HL-60/S4 treated with retinoic acid at 250 ng/mL for 4 days and 3 days (cell line): ENCODE results near the gene AMH.

Source experiments
- in situ Hi-C: fragments of 300-500 bp; cut with MboI; formaldehyde crosslinking; loops from 2 replicates; pipeline ENCODE4 v1.7.0; 2022; ENCODE audit warnings: low sequenced_read_pairs

AMH gene

DNA sequence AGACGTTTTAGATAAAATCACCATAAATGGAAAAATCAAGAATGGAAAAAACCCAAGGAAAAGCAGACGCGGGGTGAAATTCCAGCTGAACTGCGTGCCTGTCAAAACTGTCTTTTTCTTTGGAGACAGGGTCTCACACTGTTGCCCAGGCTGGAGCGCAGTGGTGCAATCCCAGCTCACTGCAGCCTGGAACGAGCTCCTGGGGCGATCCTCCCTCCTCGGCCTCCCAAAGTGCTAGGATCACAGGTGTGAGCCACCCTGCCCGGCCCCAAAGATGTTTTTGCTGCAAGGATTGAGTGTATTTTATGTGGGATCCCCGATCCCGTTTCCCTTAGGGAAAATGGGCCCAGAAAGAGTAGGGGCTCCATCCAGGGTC, 33.7 kb downstream of the AMH start:
- in situ Hi-C loops = no loop called here

DNA sequence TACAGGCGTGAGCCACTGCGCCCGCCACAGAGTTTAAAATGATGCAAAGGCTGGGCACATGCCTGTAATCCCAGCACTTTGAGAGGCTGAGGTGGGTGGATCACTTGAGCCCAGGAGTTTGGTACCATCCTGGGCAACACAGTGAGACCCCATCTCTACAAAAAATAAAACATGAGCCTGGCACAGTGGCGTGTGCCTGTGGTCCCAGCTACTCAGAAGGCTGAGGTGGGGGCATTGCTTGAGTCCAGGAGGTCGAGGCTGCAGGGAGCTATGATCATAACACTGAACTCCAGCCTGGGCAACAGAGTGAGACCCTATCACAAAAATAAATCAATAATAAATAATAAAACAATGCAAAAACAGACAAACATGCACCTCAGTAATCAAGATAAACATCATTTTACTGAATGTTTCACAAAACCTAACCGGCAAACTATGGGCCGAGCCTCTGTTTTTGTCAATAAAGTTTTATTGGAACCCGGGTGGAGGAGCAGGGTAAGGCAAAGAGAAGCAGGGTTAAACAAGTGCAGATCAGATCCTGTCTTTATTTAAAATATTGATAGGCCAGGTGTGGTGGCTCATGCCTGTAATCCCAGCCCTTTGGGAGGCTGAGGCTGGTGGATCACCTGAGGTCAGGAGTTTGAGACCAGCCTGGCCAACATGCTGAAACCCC, 34.8 kb downstream of the AMH start:
- in situ Hi-C loops = no loop called here

DNA sequence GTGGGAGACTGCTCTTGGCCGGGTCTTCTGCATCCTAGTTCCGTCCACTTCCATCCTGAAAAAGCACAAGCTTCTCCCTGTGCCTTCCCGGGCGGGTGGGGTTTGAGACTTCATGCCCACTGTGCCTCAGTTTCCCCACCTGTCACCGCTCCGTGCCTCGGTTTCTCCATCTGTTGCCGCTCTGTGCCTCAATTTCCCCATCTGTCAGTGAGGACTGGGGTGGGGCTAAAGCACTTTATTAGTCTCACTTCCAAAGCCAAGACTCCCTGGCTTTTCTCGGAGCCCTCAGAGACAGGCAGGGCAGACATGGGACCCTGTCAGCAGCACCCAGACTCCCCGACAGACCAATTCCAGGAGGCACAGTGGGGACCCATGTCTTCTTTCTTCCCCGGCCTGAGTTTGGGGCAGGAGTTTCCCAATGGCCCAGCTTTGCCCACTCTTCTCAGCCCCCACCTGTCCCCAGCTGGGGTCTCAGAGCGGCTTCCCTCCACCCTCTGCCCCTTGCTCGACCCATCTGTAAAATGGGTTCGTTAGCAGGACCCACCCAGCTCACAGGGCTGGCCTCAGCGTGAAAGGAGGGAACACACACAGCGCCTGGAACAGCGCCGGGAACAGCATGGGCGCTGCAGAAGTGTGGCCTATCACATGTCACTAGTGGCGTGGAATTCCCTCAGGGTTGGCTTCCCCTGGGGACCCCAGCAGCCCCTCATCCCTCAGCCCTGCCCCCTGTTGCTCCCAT, 37.4 kb downstream of the AMH start:
- in situ Hi-C loops = no loop called here

DNA sequence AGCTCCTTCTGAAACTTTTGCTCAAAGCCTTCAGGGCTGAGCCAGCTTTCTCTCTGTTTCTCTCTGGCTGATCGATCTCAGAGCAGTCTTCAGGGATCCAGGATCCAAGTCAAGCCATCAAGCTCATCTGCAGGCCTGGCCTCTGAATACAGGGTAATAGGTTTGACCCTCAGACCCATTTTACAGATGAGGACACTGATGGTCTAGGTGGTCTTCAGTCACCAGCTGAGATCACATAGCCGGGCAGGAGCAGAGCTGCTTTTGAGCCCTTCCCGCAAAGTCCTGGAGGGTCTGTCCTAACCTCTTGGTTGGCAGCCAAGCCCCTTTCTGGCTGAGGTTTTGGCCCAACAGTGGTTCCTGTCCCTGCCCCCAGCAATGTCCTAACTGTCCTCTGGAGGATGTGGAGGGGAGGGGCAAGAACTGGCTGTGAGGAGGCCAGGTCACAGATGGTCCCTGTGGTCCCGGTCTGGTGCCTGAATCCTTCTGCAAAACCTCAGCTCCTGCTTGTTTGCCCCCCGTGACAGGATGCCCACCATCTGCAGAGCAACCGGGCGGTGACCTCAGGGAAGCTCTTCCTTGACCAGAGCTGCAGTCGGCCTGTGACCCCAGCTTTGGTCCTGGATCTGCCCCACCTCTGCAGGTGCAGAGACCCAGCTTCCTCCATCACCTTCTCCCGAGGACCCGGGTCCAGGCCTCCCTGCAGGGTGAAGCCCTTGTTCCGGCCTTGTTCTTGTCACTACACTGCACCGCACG, 38.6 kb downstream of the AMH start:
- in situ Hi-C loops = no loop called here

DNA sequence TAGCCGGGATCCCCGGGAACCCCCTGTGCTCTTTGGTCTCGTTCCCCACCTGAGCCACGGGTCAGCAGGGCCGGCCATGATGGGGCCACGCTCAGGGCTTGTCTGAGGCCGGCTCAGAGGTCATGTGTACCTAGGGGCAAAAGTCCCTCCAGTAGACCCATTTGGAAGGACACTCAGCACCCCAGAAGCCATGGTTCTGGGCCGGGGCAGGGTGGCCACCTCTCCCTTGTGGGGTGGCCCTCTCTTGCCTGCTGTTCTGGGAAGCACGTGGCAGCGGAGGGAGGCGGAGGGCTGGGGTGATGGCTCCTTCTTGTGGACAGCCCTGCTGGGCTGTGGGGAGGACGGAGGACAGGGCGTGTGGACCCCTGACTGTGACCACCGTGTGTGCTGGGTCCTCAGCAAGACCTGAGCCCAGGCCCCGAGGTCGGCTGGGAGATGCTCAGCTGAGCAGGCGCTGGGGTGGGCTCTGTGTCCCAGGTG, 39.3 kb downstream of the AMH start:
- in situ Hi-C loops = no loop called here

DNA sequence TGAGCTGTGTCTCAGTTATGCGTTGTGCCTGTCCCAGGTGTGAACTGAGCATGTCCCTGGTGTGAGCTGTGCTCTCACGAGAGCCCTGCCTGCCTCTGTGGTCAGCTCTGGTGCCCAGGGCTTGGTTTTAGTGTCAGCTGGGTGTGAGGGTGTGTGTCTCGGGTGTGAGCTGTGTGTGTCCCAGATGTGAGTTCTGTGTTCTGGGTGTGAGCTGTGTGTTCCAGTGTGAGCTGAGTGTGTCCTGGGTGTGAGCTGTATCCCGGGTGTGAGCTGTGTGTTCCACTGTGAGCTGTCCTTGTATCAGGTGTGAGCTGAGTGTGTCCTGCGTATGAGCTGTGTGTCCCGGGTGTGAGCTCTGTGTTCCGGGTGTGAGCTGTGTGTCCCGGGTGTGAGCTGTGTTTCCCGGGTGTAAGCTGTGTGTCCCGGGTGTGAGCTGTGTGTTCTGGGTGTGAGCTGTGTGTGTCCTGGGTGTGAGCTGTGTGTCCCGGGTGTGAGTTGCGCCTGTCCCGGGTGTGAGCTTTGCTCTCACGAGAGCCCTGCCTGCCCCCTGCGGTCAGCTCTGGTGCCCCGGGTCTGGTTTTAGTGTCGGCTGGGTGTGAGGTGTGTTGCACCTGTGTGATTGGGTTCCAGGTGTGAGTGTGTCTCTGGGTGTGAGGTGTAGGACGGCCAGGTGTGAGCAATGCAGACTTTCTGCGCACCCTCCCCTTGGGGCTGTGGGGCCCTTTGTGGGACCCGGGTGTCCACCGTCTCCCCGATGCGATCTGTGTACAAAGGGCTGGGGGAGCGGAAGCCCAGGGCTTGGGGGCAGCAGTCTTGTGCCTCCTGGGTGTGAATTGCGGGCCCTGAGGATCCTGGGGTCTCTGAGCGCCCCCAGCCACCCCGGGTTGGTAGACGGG, 39.9 kb downstream of the AMH start:
- in situ Hi-C loops = no loop called here

DNA sequence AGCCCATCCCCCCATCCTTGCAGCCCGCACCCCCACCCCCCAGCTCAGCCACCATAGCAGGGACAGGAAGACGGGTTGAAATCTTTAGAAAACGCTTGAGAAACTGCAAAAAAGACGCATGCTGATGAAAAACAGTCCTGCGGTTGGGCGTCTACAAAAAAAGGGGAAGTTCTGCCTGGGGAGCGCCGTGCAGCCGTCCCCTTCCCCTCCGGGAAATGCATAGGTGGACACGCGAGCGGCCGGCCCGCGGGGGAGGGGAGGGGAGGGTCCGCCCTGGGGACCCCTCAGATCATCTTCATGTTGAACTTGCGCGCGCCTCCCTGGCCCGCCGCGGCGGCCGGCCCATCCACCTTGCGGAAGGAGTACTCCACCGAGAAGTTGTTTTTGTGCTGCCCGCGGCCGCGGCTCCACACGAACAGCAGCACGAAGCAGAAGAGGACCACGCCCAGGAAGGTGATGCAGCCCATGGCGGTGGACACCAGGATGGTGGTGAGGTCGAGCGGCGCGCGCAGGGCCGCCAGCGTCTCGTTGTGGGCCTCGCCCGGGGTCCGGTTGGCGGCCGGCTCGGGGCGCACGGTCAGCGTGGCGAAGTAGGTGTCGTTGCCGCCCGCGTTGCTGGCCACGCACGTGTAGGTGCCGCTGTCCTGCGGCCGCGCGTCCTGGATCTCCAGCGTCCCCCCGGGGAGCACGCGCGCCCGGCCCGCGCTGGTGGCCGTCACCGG, 40.8 kb downstream of the AMH start:
- in situ Hi-C loops = no loop called here

DNA sequence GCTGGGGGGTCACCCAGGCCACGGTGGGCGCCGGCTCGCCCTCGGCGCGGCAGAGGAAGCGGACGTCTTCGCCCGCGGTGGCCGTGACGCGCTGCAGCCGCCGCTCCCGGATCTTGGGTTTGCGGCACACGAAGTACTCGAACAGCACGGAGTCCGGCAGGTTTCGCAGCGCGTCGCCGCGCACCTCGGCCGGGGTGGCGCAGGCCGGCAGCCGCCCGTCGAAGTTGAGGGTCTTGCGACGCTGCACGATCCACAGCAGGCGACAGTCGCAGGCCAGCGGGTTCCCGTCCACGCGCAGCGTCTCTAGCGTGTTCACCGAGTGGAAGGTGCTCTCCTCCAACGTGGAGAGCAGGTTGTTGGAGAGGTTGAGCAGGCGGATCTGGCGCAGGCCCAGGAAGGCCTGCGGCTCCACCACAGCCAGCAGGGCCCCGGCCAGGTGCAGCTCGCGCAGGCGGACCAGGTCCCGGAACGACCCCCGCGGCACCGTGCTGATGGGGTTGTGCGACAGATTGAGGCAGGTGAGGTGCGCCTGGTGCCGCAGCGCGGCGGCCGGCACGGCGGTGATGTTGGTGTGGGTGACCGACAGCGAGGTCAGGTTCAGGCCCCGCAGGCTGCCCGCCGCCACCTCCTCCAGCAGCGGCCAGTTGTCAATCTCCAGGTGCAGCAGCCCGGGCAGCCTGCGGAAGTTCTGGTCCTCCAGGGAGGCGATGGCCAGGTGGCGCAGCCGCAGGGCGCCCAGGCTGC, 41.5 kb downstream of the AMH start:
- in situ Hi-C loops = no loop called here

DNA sequence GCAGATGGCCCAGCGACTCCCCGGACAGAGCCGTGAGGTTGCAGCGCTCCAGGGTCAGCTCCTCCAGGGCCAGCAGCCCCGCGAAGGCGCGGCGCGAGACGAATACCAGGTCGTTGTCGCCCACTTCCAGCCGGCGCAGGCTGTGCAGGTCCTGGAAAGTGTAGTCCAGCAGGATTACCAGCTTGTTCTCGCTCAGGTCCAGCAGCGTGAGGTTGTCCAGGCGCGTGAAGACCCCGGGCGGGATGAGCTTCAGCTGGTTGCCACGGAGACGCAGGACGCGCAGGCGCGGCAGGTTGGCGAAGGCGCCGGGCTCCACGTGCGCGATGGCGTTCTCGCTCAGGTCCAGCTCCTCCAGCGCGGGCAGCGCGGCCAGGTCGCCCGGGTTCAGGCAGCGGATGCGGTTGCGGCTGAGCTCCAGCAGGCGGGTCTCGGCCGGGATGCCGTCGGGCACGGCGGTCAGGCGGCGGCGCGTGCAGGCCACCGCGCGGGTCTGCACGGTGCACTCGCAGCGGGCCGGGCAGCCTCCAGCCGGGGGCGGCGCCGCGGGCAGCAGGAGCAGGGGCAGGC, 42.1 kb downstream of the AMH start:
- in situ Hi-C loops = no loop called here

DNA sequence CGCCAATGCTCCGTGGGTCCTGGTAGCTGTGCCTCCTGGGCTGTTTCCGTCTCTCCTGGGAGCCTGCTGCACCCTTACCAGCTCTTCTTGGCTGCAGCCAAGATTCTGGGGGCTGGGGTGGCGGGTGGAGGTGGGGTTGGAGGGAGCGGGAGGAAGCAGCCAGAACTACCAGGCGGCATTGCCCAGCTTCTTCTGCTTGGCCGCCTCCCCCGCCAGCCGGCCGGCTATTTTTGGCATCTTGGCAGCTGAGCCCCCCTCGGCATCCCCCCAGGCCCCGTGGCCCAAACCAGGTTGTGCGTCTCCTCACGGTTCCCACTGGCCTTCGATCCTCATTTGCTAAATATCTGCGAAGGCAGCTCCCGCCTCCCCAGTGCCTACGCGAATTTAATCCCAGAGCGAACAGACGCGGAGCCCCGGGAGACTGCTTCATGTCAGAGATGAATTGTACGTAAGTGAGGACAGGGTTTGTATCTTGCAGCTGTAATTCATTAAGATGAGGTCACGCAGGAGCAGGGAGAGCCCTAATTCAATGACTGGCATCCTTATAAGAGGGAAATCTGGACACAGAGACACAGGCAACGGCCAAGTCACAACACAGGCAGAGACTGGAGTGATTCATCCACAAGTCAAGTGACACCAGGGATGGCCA, 45.7 kb downstream of the AMH start:
- in situ Hi-C loops = no loop called here

DNA sequence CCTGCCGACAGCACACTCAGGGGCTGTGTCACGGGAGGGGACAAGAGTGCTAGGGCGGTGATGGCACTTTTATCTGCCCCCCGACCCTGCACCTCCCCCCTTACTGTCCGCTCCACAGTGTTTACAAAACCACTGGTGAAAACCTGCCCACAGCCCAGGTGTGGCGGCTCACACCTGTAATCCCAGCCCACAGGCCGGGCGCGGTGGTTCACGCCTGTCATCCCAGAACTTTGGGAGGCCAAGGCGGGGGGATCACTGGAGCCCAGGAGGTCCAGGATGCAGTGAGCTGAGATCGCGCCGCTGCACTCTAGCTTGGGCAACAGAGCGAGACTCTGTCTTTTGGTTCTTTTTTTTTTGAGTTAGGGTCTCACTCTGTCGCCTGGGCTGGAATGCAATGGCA, 47.0 kb downstream of the AMH start:
- in situ Hi-C loops = no loop called here

DNA sequence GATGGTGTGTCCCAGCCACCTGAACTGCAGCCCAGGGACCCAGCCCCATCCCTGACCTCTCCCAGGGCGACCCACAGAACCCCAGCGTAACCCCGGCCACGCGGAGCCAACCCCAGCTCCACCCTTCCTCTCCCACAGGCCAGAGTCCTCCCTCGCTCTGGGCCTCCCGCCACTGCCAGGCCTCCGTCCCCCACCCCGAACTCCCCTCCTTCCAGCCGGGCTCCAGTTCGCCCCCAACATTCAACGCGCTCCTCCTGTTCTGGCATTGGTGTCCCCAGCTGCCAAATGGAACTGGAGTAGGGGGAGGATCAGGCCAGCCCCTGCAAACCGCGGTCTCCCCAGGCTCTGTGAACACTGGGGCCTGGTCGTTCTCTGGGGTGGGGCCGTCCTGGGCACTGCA, 51.4 kb downstream of the AMH start:
- in situ Hi-C loops = no loop called here
